ENCODE results near the gene AP2A2. TPM values are rescaled to one million over a fixed set of nuclear protein-coding genes. Genes with fewer than 3 reads are reported as not detected.

Gene AP2A2
- total RNA-seq, 1 experiment from 2014 or later: 62.0 TPM

DNA sequence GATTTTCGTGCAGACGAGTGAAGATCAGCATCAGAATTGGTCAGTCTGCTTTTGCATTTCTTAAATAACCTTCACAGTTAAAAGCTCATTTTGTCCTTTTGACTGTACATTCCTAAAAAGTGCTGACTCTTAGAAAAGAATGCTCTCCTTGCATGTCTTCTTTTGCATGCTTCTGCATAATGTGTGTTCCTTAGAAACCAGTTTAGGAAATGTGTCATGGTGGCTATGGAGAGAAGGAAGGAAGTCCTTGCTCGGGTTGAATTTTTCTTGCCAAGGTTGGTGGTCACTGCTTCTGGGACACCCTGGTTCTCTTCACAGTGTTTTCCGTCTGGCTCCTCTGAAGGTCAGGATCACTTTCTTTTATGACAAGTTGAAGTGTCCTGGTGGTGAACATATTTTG lies 6.8 kb downstream of the AP2A2 start:
- Histone ChIP-seq H3K27ac (ENCODE audit: low read depth, low read length, poor library complexity, severe bottlenecking) (no peak overlapping the region), H3K4me3 (ENCODE audit: low read depth, low read length, poor library complexity, severe bottlenecking) (no peak overlapping the region), H3K4me1 (ENCODE audit: insufficient read depth, low read length, poor library complexity, severe bottlenecking) (peaks cover 6% of the 10 kb centered on the region), H3K9me3 (ENCODE audit: low read depth, low read length, poor library complexity, severe bottlenecking) (no peaks in the 10 kb centered on the region), H3K27me3 (replicated peaks; ENCODE audit: insufficient read depth, low read depth, low read length, poor library complexity) (no peaks in the 10 kb centered on the region), H3K36me3 (ENCODE audit: insufficient read depth, low read length, poor library complexity, severe bottlenecking) (peaks cover 2% of the 10 kb centered on the region)
- TF ChIP-seq, protein P1, sequence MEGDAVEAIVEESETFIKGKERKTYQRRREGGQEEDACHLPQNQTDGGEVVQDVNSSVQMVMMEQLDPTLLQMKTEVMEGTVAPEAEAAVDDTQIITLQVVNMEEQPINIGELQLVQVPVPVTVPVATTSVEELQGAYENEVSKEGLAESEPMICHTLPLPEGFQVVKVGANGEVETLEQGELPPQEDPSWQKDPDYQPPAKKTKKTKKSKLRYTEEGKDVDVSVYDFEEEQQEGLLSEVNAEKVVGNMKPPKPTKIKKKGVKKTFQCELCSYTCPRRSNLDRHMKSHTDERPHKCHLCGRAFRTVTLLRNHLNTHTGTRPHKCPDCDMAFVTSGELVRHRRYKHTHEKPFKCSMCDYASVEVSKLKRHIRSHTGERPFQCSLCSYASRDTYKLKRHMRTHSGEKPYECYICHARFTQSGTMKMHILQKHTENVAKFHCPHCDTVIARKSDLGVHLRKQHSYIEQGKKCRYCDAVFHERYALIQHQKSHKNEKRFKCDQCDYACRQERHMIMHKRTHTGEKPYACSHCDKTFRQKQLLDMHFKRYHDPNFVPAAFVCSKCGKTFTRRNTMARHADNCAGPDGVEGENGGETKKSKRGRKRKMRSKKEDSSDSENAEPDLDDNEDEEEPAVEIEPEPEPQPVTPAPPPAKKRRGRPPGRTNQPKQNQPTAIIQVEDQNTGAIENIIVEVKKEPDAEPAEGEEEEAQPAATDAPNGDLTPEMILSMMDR (conservative IDR thresholded peaks at IDR 0.05; ENCODE audit: low read depth, low read length): no peak
- TF ChIP-seq EZH2 (IDR thresholded peaks at IDR 0.05; ENCODE audit: borderline replicate concordance, low read depth, low read length, poor library complexity, severe bottlenecking): no peak
- BruUV-seq (replicated peaks): no TSS peak
- no peak for DNase-seq (ENCODE audit: low spot score)
- intact Hi-C loops (cut with micrococcal nuclease; ENCODE audit: unreplicated experiment): no loop called here
- POLR2A ChIA-PET (ENCODE audit: low non-redundant PET): no interaction called here
- CTCF ChIA-PET: interaction anchor here (0.8 kb wide), 1 partner anchor 44 kb away, joined by 3 read pairs; no protein-coding TSS in a partner anchor

DNA sequence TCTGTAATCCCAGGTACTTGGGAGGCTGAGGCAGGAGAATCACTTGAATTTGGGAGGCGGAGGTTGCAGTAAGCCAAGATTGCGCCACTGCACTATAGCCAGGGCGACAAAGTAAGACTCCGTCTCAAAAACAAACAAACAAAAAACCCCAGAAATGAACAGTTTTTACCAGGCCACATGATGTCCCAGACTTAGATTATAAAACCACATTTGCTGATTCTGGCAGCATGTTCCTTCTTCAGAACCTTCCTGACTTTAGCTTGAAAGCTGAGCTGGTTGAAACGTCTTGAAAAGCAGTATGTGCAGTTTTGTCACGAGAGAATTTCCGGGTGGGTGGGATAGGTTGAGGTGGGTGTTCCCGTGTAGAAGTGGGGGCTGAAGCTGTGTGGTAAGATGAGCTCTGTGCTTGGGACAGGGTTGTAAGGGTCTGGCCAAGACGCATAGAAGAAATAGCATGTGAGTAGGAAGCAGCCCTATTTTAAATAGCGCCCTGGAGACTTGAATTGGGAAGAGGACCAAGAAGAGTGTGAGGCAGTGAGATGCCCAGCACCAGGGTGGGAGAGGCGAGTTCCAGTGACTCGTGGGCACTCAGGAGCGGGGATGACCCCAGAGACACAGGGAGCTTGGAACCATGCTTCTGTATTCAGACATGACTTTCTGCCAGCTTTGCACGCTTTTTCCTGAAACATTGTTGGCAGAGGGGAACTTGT lies 7.6 kb downstream of the AP2A2 start:
- no peaks in the 10 kb centered on the region for H3K4me1 ChIP-seq (ENCODE audit: insufficient read depth, low read length, poor library complexity, severe bottlenecking)
- H3K27me3 ChIP-seq (replicated peaks; ENCODE audit: insufficient read depth, low read depth, low read length, poor library complexity): no peaks in the 10 kb centered on the region
- no peaks in the 10 kb centered on the region for H3K9me3 ChIP-seq (ENCODE audit: low read depth, low read length, poor library complexity, severe bottlenecking)
- TF ChIP-seq, protein P1 (conservative IDR thresholded peaks at IDR 0.05; ENCODE audit: low read depth, low read length): no peak
- no peak for TF ChIP-seq EZH2 (IDR thresholded peaks at IDR 0.05; ENCODE audit: borderline replicate concordance, low read depth, low read length, poor library complexity, severe bottlenecking)
- no TSS peak for BruUV-seq (replicated peaks)
- intact Hi-C loops (cut with micrococcal nuclease; ENCODE audit: unreplicated experiment): no loop called here
- H3K27ac ChIP-seq (ENCODE audit: low read depth, low read length, poor library complexity, severe bottlenecking): no peak overlapping the region
- DNase-seq (ENCODE audit: low spot score): no peak
- no peaks in the 10 kb centered on the region for H3K36me3 ChIP-seq (ENCODE audit: insufficient read depth, low read length, poor library complexity, severe bottlenecking)
- H3K4me3 ChIP-seq (ENCODE audit: low read depth, low read length, poor library complexity, severe bottlenecking): no peak overlapping the region
- CTCF ChIA-PET: no interaction called here
- POLR2A ChIA-PET (ENCODE audit: low non-redundant PET): no interaction called here

GRCh38 chr11:933936-934335 lies 8.3 kb downstream of the AP2A2 start:
- BruUV-seq (replicated peaks): no TSS peak
- intact Hi-C loops (cut with micrococcal nuclease; ENCODE audit: unreplicated experiment): no loop called here
- H3K9me3 ChIP-seq (ENCODE audit: low read depth, low read length, poor library complexity, severe bottlenecking): no peaks in the 10 kb centered on the region
- H3K4me3 ChIP-seq (ENCODE audit: low read depth, low read length, poor library complexity, severe bottlenecking): no peak overlapping the region
- no peak for TF ChIP-seq EZH2 (IDR thresholded peaks at IDR 0.05; ENCODE audit: borderline replicate concordance, low read depth, low read length, poor library complexity, severe bottlenecking)
- ChIA-PET CTCF (no interaction called here), POLR2A (ENCODE audit: low non-redundant PET) (no interaction called here)
- H3K27ac ChIP-seq (ENCODE audit: low read depth, low read length, poor library complexity, severe bottlenecking): no peak overlapping the region
- H3K4me1 ChIP-seq (ENCODE audit: insufficient read depth, low read length, poor library complexity, severe bottlenecking): no peaks in the 10 kb centered on the region
- H3K36me3 ChIP-seq (ENCODE audit: insufficient read depth, low read length, poor library complexity, severe bottlenecking): no peaks in the 10 kb centered on the region
- no peaks in the 10 kb centered on the region for H3K27me3 ChIP-seq (replicated peaks; ENCODE audit: insufficient read depth, low read depth, low read length, poor library complexity)
- no peak for DNase-seq (ENCODE audit: low spot score)

DNA sequence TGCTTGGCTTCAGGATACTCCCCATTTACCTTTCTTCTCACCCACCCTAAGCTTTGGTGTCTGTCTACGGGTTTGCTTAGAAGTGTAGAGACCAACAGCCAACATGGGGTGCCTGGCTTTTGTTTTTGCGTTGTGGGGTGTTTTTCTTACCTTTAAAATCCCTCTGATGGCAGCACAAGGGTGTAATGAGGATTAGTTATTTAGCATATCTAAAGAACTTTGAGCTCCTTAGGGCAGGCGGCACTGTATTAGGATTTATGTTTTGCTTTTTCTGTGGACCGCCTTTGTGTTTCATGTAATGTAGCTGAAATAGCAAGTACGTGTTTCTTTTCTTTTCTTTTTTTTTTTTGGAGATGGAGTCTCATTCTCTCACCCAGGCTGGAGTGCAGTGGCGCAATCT lies 8.9 kb downstream of the AP2A2 start:
- no peak for TF ChIP-seq EZH2 (IDR thresholded peaks at IDR 0.05; ENCODE audit: borderline replicate concordance, low read depth, low read length, poor library complexity, severe bottlenecking)
- TF ChIP-seq, protein P1 (conservative IDR thresholded peaks at IDR 0.05; ENCODE audit: low read depth, low read length): no peak
- intact Hi-C loops (cut with micrococcal nuclease; ENCODE audit: unreplicated experiment): no loop called here
- no peaks in the 10 kb centered on the region for H3K36me3 ChIP-seq (ENCODE audit: insufficient read depth, low read length, poor library complexity, severe bottlenecking)
- H3K27ac ChIP-seq (ENCODE audit: low read depth, low read length, poor library complexity, severe bottlenecking): no peak overlapping the region
- DNase-seq (ENCODE audit: low spot score): no peak
- no peaks in the 10 kb centered on the region for H3K27me3 ChIP-seq (replicated peaks; ENCODE audit: insufficient read depth, low read depth, low read length, poor library complexity)
- BruUV-seq (replicated peaks): no TSS peak
- no peak overlapping the region for H3K4me3 ChIP-seq (ENCODE audit: low read depth, low read length, poor library complexity, severe bottlenecking)
- ChIA-PET CTCF (no interaction called here), POLR2A (ENCODE audit: low non-redundant PET) (interaction anchor here (0.8 kb wide), 1 partner anchor 9 kb away, joined by 7 read pairs; no protein-coding TSS in a partner anchor)
- H3K4me1 ChIP-seq (ENCODE audit: insufficient read depth, low read length, poor library complexity, severe bottlenecking): no peaks in the 10 kb centered on the region
- no peaks in the 10 kb centered on the region for H3K9me3 ChIP-seq (ENCODE audit: low read depth, low read length, poor library complexity, severe bottlenecking)
